ENCODE data around the gene TMEM25.
"Not testable (repeated sequence)": the region's sequence is repeated elsewhere in the genome, so short reads cannot be mapped to it uniquely, and the experiment has no call there.

Gene TMEM25

GRCh38 chr11:118530683-118531596, at the start of gene TMEM25:
Gene TMEM25 (plus strand): TSS chr11:118531192. CDS start chr11:118531802, 610 bp downstream.
- H3K27ac ChIP-seq (ENCODE audit: low read depth, low read length), result no peak within 1 kb of the TSS
- H3K4me1 ChIP-seq (ENCODE audit: control insufficient read depth, insufficient read depth, low read length, unreplicated experiment), result peaks cover 4% of the 10 kb centered on the region
- no peaks in the 10 kb centered on the region for H3K27me3 ChIP-seq (ENCODE audit: insufficient read depth, low read length)
- H3K79me2 ChIP-seq (ENCODE audit: control insufficient read depth, insufficient read depth, low read length, unreplicated experiment), result no peaks in the 10 kb centered on the region
- H3K36me3 ChIP-seq (ENCODE audit: insufficient read depth, low read length), result no peaks in the 10 kb centered on the region
- peak within 1 kb of the TSS; percentile 80 for H3K4me3 ChIP-seq (ENCODE audit: low read depth, low read length)
- peak within 1 kb of the TSS; percentile 36 for H2AFZ ChIP-seq (ENCODE audit: low read length, unreplicated experiment)

GRCh38 chr11:118481238-118481637, 49.8 kb upstream of the TMEM25 start:
- H3K36me3 ChIP-seq (ENCODE audit: insufficient read depth, low read length), result peaks cover 20% of the 10 kb centered on the region

GRCh38 chr11:118484405-118484804, 46.6 kb upstream of the TMEM25 start:
- Histone ChIP-seq H3K36me3 (ENCODE audit: insufficient read depth, low read length) (peaks cover 11% of the 10 kb centered on the region), H3K27me3 (ENCODE audit: insufficient read depth, low read length) (no peaks in the 10 kb centered on the region), H3K4me1 (ENCODE audit: control insufficient read depth, insufficient read depth, low read length, unreplicated experiment) (no peaks in the 10 kb centered on the region), H3K27ac (ENCODE audit: low read depth, low read length) (no peak overlapping the region), H2AFZ (ENCODE audit: low read length, unreplicated experiment) (no peak overlapping the region), H3K79me2 (ENCODE audit: control insufficient read depth, insufficient read depth, low read length, unreplicated experiment) (no peaks in the 10 kb centered on the region), H3K4me3 (ENCODE audit: low read depth, low read length) (no peak overlapping the region)

More at GRCh38 chr11:118481238-118481637, 49.8 kb upstream of the TMEM25 start:
- not testable (repeated sequence) for H3K4me1 ChIP-seq (ENCODE audit: control insufficient read depth, insufficient read depth, low read length, unreplicated experiment); H3K27me3 ChIP-seq (ENCODE audit: insufficient read depth, low read length); H2AFZ ChIP-seq (ENCODE audit: low read length, unreplicated experiment); H3K79me2 ChIP-seq (ENCODE audit: control insufficient read depth, insufficient read depth, low read length, unreplicated experiment); H3K27ac ChIP-seq (ENCODE audit: low read depth, low read length); H3K4me3 ChIP-seq (ENCODE audit: low read depth, low read length)

- Histone ChIP-seq H3K27me3 (ENCODE audit: insufficient read depth, low read length) (no peaks in the 10 kb centered on the region), H2AFZ (ENCODE audit: low read length, unreplicated experiment) (no peak overlapping the region), H3K79me2 (ENCODE audit: control insufficient read depth, insufficient read depth, low read length, unreplicated experiment) (no peaks in the 10 kb centered on the region), H3K36me3 (ENCODE audit: insufficient read depth, low read length) (peaks cover 14% of the 10 kb centered on the region), H3K4me3 (ENCODE audit: low read depth, low read length) (no peak overlapping the region), H3K27ac (ENCODE audit: low read depth, low read length) (no peak overlapping the region), H3K4me1 (ENCODE audit: control insufficient read depth, insufficient read depth, low read length, unreplicated experiment) (no peaks in the 10 kb centered on the region)
Observed at GRCh38 chr11:118485273-118485672, 45.7 kb upstream of the TMEM25 start.

- Histone ChIP-seq H2AFZ (ENCODE audit: low read length, unreplicated experiment) (no peak overlapping the region), H3K4me1 (ENCODE audit: control insufficient read depth, insufficient read depth, low read length, unreplicated experiment) (no peaks in the 10 kb centered on the region), H3K79me2 (ENCODE audit: control insufficient read depth, insufficient read depth, low read length, unreplicated experiment) (no peaks in the 10 kb centered on the region), H3K4me3 (ENCODE audit: low read depth, low read length) (no peak overlapping the region), H3K27me3 (ENCODE audit: insufficient read depth, low read length) (no peaks in the 10 kb centered on the region), H3K27ac (ENCODE audit: low read depth, low read length) (no peak overlapping the region), H3K36me3 (ENCODE audit: insufficient read depth, low read length) (peaks cover 33% of the 10 kb centered on the region)
Observed at GRCh38 chr11:118488480-118489109, 42.4 kb upstream of the TMEM25 start.

GRCh38 chr11:118491041-118491440, 40.0 kb upstream of the TMEM25 start:
- no peak overlapping the region for H2AFZ ChIP-seq (ENCODE audit: low read length, unreplicated experiment)
- peaks cover 48% of the 10 kb centered on the region for H3K36me3 ChIP-seq (ENCODE audit: insufficient read depth, low read length)
- no peak overlapping the region for H3K4me3 ChIP-seq (ENCODE audit: low read depth, low read length)
- no peaks in the 10 kb centered on the region for H3K79me2 ChIP-seq (ENCODE audit: control insufficient read depth, insufficient read depth, low read length, unreplicated experiment)
- no peaks in the 10 kb centered on the region for H3K4me1 ChIP-seq (ENCODE audit: control insufficient read depth, insufficient read depth, low read length, unreplicated experiment)
- H3K27me3 ChIP-seq (ENCODE audit: insufficient read depth, low read length), result no peaks in the 10 kb centered on the region
- no peak overlapping the region for H3K27ac ChIP-seq (ENCODE audit: low read depth, low read length)

GRCh38 chr11:118497831-118498230, 33.2 kb upstream of the TMEM25 start:
- H3K27ac ChIP-seq (ENCODE audit: low read depth, low read length), result no peak overlapping the region
- no peaks in the 10 kb centered on the region for H3K79me2 ChIP-seq (ENCODE audit: control insufficient read depth, insufficient read depth, low read length, unreplicated experiment)
- H3K27me3 ChIP-seq (ENCODE audit: insufficient read depth, low read length), result no peaks in the 10 kb centered on the region
- H3K36me3 ChIP-seq (ENCODE audit: insufficient read depth, low read length), result peaks cover 70% of the 10 kb centered on the region
- no peak overlapping the region for H3K4me3 ChIP-seq (ENCODE audit: low read depth, low read length)
- H3K4me1 ChIP-seq (ENCODE audit: control insufficient read depth, insufficient read depth, low read length, unreplicated experiment), result no peaks in the 10 kb centered on the region
- no peak overlapping the region for H2AFZ ChIP-seq (ENCODE audit: low read length, unreplicated experiment)

GRCh38 chr11:118503216-118503615, 27.8 kb upstream of the TMEM25 start:
- H3K4me3 ChIP-seq (ENCODE audit: low read depth, low read length), result no peak overlapping the region
- H3K27ac ChIP-seq (ENCODE audit: low read depth, low read length), result no peak overlapping the region
- no peaks in the 10 kb centered on the region for H3K27me3 ChIP-seq (ENCODE audit: insufficient read depth, low read length)
- no peaks in the 10 kb centered on the region for H3K4me1 ChIP-seq (ENCODE audit: control insufficient read depth, insufficient read depth, low read length, unreplicated experiment)
- H3K79me2 ChIP-seq (ENCODE audit: control insufficient read depth, insufficient read depth, low read length, unreplicated experiment), result no peaks in the 10 kb centered on the region
- H3K36me3 ChIP-seq (ENCODE audit: insufficient read depth, low read length), result peaks cover 71% of the 10 kb centered on the region
- H2AFZ ChIP-seq (ENCODE audit: low read length, unreplicated experiment), result no peak overlapping the region

GRCh38 chr11:118511601-118512000, 19.4 kb upstream of the TMEM25 start:
- no peaks in the 10 kb centered on the region for H3K79me2 ChIP-seq (ENCODE audit: control insufficient read depth, insufficient read depth, low read length, unreplicated experiment)
- H3K27ac ChIP-seq (ENCODE audit: low read depth, low read length), result no peak overlapping the region
- no peak overlapping the region for H2AFZ ChIP-seq (ENCODE audit: low read length, unreplicated experiment)
- no peak overlapping the region for H3K4me3 ChIP-seq (ENCODE audit: low read depth, low read length)
- H3K36me3 ChIP-seq (ENCODE audit: insufficient read depth, low read length), result peaks cover 54% of the 10 kb centered on the region
- no peaks in the 10 kb centered on the region for H3K27me3 ChIP-seq (ENCODE audit: insufficient read depth, low read length)
- H3K4me1 ChIP-seq (ENCODE audit: control insufficient read depth, insufficient read depth, low read length, unreplicated experiment), result no peaks in the 10 kb centered on the region

GRCh38 chr11:118514103-118514502, 16.9 kb upstream of the TMEM25 start:
- Histone ChIP-seq H3K27ac (ENCODE audit: low read depth, low read length) (no peak overlapping the region), H3K36me3 (ENCODE audit: insufficient read depth, low read length) (peaks cover 51% of the 10 kb centered on the region), H3K27me3 (ENCODE audit: insufficient read depth, low read length) (no peaks in the 10 kb centered on the region), H3K79me2 (ENCODE audit: control insufficient read depth, insufficient read depth, low read length, unreplicated experiment) (no peaks in the 10 kb centered on the region), H3K4me1 (ENCODE audit: control insufficient read depth, insufficient read depth, low read length, unreplicated experiment) (no peaks in the 10 kb centered on the region), H3K4me3 (ENCODE audit: low read depth, low read length) (no peak overlapping the region), H2AFZ (ENCODE audit: low read length, unreplicated experiment) (no peak overlapping the region)

GRCh38 chr11:118519549-118519948, 11.4 kb upstream of the TMEM25 start:
- H3K79me2 ChIP-seq (ENCODE audit: control insufficient read depth, insufficient read depth, low read length, unreplicated experiment), result no peaks in the 10 kb centered on the region
- peaks cover 47% of the 10 kb centered on the region for H3K36me3 ChIP-seq (ENCODE audit: insufficient read depth, low read length)
- no peaks in the 10 kb centered on the region for H3K27me3 ChIP-seq (ENCODE audit: insufficient read depth, low read length)
- no peak overlapping the region for H3K4me3 ChIP-seq (ENCODE audit: low read depth, low read length)
- H3K4me1 ChIP-seq (ENCODE audit: control insufficient read depth, insufficient read depth, low read length, unreplicated experiment), result no peaks in the 10 kb centered on the region
- no peak overlapping the region for H2AFZ ChIP-seq (ENCODE audit: low read length, unreplicated experiment)
- no peak overlapping the region for H3K27ac ChIP-seq (ENCODE audit: low read depth, low read length)
